Epidermal melanocyte (primary cell): Measurements from ENCODE around the gene RNF220.
"Not testable (repeated sequence)": the region's sequence is repeated elsewhere in the genome, so short reads cannot be mapped to it uniquely, and the experiment has no call there.

Experiments used
- DNase-seq: peaks from one replicate; pipeline ENCODE4 v3.0.0; 2011; ENCODE audit warnings: low spot score; ENCODE audit not compliant: insufficient read length

The RNF220 gene

GRCh38 chr1:44648529-44649250 lies 243.6 kb downstream of the RNF220 start:
- no peak for DNase-seq

- DNase-seq, result no peak
Measured at GRCh38 chr1:44649788-44650158, 244.7 kb downstream of the RNF220 start.

GRCh38 chr1:44650159-44650831 lies 245.2 kb downstream of the RNF220 start:
- no peak for DNase-seq

GRCh38 chr1:44651069-44651468 lies 246.0 kb downstream of the RNF220 start:
- DNase-seq, result no peak

- peak; percentile 90 for DNase-seq
Measured at GRCh38 chr1:44652445-44653106, 247.5 kb downstream of the RNF220 start.

- no peak for DNase-seq
Measured at GRCh38 chr1:44653107-44653964, 248.3 kb downstream of the RNF220 start.

- DNase-seq, result no peak
Measured at GRCh38 chr1:44654621-44655187, 249.6 kb downstream of the RNF220 start.

GRCh38 chr1:44655609-44656008 lies 250.6 kb downstream of the RNF220 start:
- no peak for DNase-seq

- DNase-seq, result no peak
Measured at GRCh38 chr1:44659566-44659965, 254.5 kb downstream of the RNF220 start.

GRCh38 chr1:44660176-44660575 lies 255.1 kb downstream of the RNF220 start:
- peak; percentile 48 for DNase-seq

- no peak for DNase-seq
Measured at GRCh38 chr1:44661781-44662682, 257.0 kb downstream of the RNF220 start.

GRCh38 chr1:44662683-44663030 lies 257.6 kb downstream of the RNF220 start:
- DNase-seq, result no peak

GRCh38 chr1:44663417-44663816 lies 258.4 kb downstream of the RNF220 start:
- DNase-seq, result no peak

- no peak for DNase-seq
Measured at GRCh38 chr1:44664730-44665370, 259.8 kb downstream of the RNF220 start.

- not testable (repeated sequence) for DNase-seq
Measured at GRCh38 chr1:44666719-44667118, 261.7 kb downstream of the RNF220 start.

GRCh38 chr1:44670751-44671640 lies 265.9 kb downstream of the RNF220 start:
- DNase-seq, result no peak

- no peak for DNase-seq
Measured at GRCh38 chr1:44672254-44672955, 267.4 kb downstream of the RNF220 start.
